NCI-H345 (cell line): ENCODE results near the gene TMEM198.

Source experiments
- DNase-seq: peaks from one replicate; lab custom pipeline; 2025; lab: John Stamatoyannopoulos, UW

The TMEM198 gene

DNA sequence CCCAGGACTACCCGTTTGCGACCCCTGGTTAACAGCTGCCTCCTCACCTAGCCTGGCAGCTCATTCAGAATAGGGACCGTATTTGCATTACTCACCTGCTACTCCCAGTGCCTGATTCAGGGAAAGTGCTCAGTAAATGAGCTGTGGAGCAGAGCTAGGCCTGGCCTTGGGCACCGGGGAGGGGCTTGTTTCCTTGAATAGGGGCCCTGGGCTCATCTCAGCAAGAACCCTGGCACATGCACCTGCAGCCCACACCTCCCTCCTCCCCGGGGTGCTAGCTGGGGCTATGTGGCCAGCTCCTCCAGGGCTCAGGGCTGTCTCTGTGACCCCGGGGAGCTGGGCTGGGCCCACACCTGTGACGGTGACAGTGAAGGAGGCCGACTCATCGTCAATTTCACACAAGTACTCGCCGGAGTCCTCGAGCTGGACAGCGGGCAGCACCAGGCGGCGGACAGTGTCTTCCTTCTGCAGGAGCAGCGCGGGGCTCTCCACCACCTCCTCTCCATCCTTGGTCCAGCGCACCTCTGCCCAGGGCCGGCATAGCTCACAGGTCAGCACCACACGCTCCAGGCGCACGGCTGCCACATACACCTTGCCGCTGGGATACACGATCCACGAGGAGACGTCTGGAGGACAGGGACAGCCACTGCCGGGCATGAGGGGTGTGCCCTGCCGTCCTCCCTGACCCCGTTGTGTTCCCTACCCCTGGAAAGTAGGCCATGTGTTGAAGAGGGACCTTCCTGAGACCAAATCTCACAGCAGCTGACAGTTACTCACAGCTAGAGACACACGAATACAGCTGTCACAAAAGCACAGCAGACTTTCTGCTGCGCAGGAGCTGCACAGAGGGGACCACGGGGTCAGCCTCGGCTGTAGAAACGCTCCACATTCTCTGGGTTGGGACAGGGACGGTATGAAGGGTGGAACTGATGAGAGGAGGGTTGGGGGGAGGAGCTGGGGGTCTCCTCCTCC lies 18.5 kb downstream of the TMEM198 start:
- peak; percentile 85 for DNase-seq

DNA sequence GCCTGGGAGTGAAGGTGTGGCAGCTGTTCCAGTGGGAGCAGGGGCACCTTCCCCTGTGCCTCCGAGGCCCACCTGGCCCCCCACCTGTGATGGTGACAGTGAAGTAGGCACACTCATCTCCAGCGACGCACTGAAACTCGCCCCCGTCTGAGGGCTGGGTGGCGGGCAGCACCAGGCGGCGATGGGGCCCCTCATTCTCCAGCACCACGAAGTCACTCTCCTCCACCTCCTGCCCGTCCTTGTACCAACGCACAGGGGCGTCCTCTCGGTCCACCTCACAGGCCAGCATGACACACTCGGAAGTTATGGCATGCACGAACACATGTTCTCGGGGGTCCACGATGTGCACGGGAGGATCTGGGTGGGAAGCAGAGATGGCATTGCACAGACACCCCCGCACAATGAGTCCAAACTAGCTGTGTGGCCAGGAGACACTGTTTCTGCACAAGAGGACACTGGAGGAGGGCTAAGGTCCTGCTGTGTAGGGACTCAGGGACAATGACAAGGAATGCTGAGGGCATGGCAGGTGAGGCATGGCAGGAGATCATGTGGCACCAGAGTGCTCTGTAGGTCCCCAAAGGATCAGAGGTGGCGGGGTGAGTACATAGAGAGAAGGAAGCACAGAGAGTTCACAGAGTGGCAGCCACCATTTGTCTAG lies 19.6 kb downstream of the TMEM198 start:
- DNase-seq, result no peak

DNA sequence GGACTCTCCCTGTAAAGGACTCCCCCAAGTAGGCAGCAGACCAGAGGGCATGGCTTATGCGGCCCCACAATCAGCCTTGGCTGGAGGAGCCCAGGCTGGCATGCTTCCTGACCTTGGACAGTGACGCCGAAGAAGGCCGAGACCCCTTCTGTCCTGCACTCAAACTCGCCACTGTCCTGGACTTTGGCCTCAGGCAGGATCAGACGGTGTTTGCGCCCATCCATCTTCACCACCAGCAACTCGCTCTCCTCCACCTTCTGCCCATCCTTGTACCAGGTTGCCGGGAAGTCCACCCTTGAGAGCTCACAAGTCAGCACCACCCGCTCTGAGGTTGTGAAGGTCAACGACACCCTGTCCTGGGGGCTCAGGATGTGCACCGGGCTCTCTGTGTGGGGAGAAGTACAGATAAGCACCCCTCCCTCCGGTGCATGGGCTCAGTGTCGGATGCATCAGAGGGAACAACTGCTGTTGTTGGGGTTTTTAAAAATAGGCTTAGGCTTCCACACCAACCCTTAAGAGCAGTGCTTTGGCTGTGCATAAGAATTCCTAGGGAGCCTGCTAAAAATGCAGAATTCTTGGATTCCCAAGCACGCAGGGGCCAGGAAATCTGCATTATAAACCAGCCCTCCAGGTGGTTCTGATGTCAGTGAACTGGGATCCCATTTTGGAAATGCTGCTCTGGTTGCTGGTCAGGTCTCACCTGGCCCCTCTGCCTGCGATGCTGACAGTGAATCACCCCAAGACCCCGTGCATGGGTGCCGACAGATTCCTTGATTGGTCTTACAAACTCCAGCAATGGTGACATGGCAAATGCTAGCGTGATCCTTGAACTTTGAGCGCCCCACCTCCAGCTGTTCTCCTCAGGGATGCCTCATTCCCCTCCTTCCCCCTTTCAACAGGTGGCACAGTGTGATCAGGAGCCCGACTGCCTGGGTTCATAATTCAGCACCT lies 21.6 kb downstream of the TMEM198 start:
- no peak for DNase-seq

GRCh38 chr2:219566640-219567039 lies 22.8 kb downstream of the TMEM198 start:
- no peak for DNase-seq

GRCh38 chr2:219567131-219567530 lies 23.3 kb downstream of the TMEM198 start:
- DNase-seq, result no peak

- no peak for DNase-seq
Measured at GRCh38 chr2:219567791-219568361, 24.0 kb downstream of the TMEM198 start.

GRCh38 chr2:219569041-219569440 lies 25.2 kb downstream of the TMEM198 start:
- no peak for DNase-seq

GRCh38 chr2:219569635-219570034 lies 25.8 kb downstream of the TMEM198 start:
- DNase-seq, result no peak

DNA sequence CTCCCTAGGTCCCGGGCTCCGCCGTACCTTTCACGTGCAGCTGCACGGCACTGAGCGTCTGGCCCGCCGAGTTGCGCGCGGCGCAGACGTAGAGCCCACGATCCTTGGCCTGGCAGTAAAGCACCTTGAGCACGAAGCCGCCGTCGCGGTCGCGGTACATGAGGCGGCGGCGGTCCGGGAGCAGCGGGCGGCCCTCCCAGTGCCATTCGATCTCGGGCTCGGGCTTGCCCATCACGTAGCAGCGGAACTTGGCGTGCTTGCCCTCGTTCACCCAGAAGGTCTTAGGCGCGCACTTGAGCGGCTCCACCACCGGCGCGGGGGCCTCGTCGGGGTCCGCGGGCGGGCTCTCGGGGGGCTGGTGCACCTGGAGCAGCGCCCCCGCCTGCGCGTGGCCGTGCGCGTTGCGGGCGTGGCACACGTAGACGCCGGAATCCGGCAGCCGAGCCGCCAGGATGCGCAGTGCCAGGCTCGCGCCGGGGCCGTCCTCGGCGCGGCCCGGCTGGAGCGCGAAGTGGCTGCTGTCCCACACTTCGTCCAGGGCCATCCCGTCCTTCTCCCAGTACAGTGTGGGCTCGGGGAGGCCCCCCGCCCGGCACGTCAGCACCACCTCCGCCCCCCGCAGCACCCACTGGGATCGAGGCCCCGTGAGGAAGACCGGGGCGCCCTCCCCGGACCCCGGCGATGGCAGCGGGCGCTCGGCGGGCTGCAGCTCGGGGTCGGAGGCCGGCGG lies 26.5 kb downstream of the TMEM198 start:
- DNase-seq, result no peak

GRCh38 chr2:219570924-219571310 lies 27.1 kb downstream of the TMEM198 start:
- DNase-seq, result no peak

GRCh38 chr2:219571311-219572236 lies 27.7 kb downstream of the TMEM198 start, which contains the start of gene OBSL1:
OBSL1 (minus strand) TSS chr2:219571539; CDS start chr2:219571232, 307 bp downstream.
- peak; percentile 85 for DNase-seq

DNA sequence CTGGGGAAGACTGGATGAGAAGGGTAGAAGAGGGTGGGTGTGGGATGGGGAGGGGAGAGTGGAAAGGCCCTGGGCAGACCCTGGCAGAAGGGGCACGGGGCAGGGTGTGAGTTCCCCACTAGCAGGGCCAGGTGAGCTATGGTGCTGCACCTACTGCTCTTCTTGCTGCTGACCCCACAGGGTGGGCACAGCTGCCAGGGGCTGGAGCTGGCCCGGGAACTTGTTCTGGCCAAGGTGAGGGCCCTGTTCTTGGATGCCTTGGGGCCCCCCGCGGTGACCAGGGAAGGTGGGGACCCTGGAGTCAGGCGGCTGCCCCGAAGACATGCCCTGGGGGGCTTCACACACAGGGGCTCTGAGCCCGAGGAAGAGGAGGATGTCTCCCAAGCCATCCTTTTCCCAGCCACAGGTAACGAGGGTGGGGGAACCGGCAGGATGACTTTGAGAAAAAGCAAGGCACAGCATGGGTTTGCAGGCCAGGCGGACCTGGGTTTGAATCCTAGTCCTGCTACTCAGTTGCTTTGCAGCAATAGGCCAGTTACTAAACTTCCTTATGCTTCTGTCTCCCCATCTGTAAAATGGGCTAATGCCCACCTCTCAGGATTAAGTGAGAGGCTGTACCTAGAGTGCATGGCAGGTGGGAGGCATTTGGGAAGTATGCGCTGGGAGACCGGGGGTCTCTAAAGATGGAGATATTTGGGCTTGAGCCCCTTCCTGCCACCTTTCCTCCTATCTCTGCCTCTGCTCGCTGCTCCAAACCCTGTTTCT lies 28.6 kb downstream of the TMEM198 start, which contains the start of gene INHA:
TSS of gene INHA (plus strand) at position 74 of the 765 bp plus-strand sequence. CDS start at position 139, 65 bp downstream.
- DNase-seq, result no peak

DNA sequence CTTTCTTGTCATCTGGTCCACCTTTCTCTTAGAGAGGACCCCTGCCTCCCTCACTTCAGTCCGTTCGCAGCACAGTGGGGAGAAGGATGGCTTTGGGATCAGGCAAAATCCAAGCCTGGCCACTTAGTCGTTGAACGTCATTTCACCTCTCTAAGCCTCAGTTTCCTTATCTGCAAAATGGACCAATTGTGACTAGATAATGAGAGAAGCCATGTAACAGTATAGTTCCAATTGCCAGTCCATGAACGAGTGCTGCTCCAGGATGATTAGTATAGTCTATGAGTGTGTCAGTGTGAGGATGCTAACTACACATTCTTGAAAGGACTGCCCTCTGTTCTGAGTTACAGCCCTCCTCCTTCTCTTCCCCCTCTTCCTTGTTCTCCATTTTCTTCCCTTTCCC lies 29.3 kb downstream of the TMEM198 start:
- no peak for DNase-seq

- peak; percentile 30 for DNase-seq
Measured at GRCh38 chr2:219574484-219575311, 30.9 kb downstream of the TMEM198 start.

GRCh38 chr2:219575566-219576504 lies 32.0 kb downstream of the TMEM198 start:
- peak; percentile 55 for DNase-seq

DNA sequence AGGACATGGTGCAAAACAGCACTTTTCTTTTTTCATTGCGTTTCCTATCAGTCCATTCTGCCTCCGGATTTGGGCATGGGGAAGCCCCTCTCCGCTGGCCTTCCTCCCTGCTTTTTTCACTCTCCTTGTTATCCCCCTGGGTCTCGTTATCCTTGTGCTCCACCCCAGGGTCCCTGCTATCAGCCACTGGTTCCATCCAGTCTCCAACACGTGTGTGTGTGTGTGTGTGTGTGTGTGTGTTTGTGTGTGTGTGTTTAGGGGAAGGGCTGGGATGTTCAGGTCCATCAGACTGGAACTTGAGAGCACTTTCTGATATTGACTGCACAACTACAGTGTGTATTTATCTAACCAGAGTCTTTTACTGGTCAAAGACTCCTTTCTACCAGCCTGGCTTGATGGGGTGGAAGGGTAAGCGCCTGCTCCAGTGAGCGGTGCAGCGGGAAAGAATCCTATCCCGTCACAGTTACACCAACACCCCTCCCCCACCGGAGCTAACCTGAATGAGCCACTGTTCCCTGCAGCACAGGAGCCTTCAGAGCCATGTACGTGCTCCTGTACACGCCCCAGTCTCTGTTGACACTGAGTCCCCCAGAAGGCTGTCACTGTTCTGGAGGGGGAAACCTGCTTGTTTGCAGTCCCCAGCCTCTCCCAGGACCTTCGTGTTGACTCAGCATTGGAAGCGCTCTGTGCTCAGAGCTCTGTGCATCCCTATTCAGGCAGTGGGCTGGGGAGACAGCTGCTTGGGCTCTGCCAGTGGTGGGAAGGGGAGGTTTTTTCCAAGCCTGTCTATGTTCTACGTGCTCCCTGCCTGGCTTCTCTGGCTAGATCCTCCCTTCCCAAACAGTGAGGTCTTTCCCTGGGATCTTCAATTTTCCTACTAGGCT lies 32.9 kb downstream of the TMEM198 start:
- DNase-seq, result peak; percentile 80
